ENCODE measurements around the gene HLA-DMA.

The HLA-DMA gene

DNA sequence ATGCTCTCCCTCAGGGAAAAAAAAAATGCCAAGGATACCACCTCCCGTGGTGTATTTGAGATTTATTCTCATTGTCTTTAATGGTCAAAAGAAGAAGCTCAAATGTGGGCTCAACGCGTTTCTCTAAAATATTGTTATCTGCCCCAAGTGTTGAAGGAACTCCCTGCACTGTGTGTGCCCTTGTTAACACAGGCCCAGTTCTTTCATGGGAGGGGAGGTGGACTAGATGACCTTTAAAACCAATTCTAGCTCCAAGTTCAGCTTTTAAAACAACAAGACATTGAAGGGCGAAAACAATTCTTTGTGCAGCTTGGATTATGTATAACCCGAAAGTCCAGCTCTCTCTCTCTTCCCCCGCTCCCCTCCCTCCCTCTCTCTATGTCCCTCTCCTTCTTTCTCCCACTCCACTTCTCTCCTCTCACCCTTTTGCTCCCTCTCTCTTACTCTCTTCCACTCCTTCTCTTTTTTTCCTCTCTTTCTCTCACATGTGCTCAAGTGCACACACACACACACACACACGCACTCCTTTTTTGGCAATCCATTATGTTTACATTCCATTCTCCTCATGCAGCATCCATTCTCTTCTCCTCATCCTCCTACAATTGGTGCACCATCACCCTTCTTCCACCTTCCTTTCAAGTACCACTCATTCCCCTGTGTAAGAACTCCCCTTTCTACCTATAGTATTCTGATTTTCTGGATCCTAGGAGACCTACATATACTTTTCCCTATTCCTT is 20.6 kb downstream of the HLA-DMA start:
- DNase-seq (ENCODE audit: low read depth), result no peak

GRCh38 chr6:32931211-32931610 is 21.7 kb downstream of the HLA-DMA start:
- DNase-seq (ENCODE audit: low read depth), result no peak

DNA sequence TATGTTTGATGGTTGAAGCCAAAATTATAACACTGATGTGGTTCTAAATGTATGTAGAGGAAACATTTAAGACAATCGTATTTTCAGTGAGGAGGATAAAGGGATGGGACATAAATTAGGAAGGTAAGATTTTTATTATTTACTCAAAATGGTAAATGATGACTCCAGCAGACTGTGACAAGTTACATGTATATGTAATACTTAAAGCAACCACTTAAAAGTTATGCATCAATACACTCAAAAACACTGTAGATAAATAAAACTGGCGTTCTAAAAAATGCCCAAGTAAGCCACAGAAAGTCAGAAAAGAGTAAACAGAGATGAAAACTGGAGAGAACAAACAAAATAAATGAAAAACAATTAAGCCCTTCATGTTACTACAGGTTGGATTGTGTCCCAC is 30.8 kb downstream of the HLA-DMA start:
- DNase-seq (ENCODE audit: low read depth), result no peak

DNA sequence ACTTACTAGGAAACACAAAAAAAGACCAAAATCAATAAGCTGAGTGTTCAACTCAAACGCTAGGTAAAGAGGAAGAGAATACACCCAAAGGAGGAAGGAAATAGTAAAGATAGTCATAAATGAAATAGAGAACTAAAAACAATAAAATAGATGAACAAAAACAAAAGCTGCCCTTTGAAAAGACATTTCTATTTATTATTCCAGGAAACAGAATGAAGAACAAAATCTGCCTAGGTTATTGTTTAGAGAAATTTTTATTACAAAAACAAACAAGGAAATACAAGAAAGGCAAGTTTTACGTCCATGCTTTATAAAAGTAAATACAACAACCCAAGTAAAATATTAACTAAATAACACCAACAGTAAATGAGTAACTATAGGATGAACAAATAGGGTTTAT is 32.2 kb downstream of the HLA-DMA start:
- DNase-seq (ENCODE audit: low read depth), result no peak

DNA sequence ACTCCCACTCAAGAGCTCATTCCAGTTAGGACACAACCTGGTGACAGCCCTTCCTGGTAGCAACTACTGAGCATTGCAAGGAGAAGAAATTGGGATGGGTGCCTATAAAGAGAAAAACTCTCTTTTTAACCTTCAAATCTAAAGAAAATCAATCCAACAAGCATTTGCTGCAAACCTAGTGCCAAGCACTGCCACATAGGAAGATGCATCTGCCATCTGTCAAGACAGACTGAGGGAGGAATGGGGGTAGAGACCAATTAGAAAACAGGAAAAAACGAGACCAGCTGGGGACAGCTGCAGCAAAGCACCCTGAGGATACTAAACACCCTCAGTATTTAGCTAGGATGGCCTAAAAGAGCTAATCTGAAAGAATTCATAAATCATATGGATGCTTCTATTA is 39.9 kb downstream of the HLA-DMA start:
- DNase-seq (ENCODE audit: low read depth), result no peak

DNA sequence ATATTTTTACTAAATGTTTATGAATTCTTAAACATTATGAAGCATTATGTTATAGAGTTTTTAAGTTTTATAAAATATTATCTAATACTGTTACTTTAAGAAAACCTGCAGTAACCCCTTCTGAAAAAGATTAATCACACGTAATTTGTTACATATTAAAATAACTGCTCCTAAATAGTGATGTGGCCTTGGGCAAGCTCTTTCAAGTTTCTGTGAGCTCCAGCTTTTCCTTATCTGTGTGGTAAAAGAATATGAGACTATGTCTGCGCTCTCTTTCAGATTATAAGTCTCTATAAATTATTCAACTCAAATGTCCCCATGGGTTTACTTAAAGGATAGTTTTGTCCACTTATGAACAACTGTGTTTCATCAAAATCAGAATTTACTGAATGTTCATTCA is 44.0 kb downstream of the HLA-DMA start:
- DNase-seq (ENCODE audit: low read depth), result no peak

- DNase-seq (ENCODE audit: low read depth), result peak; percentile 54
Observed at GRCh38 chr6:32906539-32906938, 46.4 kb downstream of the HLA-DMA start.

DNA sequence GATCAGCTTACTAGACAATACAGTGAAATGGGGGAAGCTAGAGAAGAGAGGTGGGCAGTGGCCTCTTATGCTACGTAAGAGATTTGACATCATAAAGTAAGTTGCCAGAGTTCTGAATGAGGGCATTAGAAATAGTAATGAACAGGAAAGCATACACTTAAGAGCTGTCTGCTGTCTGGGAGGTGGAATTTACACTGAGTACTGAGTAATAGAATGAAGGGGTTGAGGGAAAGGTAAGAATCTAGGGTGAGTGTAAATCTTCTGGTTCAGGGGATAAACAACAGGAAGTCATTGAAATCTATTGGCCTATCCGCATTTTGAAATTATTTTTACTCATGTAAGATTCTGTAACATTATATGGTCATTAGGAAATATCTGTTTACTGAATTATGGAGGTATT is 47.8 kb downstream of the HLA-DMA start:
- no peak for DNase-seq (ENCODE audit: low read depth)

DNA sequence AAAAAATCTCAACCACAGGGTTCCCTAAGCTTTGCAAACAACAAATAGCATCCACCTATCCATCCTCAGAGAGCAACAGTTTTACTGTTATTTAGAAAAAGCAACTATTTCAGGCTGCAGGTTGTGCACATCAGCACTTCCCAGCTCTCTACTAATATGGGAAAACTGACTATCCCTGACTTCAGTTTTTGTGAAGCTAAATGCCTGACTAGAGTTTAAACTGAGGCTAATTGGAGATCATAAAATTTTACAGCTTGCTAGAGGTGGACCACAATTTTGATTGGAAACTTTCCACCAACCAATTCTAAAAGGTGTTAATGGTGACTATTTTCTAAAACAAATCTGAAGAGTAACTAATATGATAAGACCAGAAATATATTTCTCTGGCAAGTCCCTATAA is 48.9 kb downstream of the HLA-DMA start:
- DNase-seq (ENCODE audit: low read depth), result no peak
